ENCODE results near the gene TSPO.

TSPO gene

GRCh38 chr22:43168471-43169309, 17.3 kb downstream of the TSPO start:
- Histone ChIP-seq H3K9me2 (replicated peaks; ENCODE audit: insufficient read depth, low read length) (no peaks in the 10 kb centered on the region), H3K9me3 (replicated peaks; ENCODE audit: insufficient read depth, low read length) (no peaks in the 10 kb centered on the region), H3K79me2 (ENCODE audit: low read length) (no peaks in the 10 kb centered on the region), H3K4me1 (ENCODE audit: low read length) (no peaks in the 10 kb centered on the region), H2AFZ (ENCODE audit: low read length) (no peak overlapping the region), H3K4me2 (ENCODE audit: low read depth, low read length) (no peak overlapping the region), H3K4me3 (ENCODE audit: low read length) (no peak overlapping the region), H3K9ac (ENCODE audit: low read length) (no peak overlapping the region), H3K27me3 (replicated peaks; ENCODE audit: insufficient read depth, low read length) (no peaks in the 10 kb centered on the region), H3F3A (ENCODE audit: insufficient read depth, low read length) (no peaks in the 10 kb centered on the region; the same call in 1 of the 2 replicates), H4K20me1 (ENCODE audit: insufficient read depth, low read length) (no peaks in the 10 kb centered on the region), H3K27ac (ENCODE audit: low read length) (no peak overlapping the region), H3K36me3 (replicated peaks; ENCODE audit: insufficient read depth, low read length) (no peaks in the 10 kb centered on the region)
- DNase-seq, result no peak
- TF ChIP-seq EZH2phosphoT487 (IDR thresholded peaks at IDR 0.05; ENCODE audit: low read length), result no peak

DNA sequence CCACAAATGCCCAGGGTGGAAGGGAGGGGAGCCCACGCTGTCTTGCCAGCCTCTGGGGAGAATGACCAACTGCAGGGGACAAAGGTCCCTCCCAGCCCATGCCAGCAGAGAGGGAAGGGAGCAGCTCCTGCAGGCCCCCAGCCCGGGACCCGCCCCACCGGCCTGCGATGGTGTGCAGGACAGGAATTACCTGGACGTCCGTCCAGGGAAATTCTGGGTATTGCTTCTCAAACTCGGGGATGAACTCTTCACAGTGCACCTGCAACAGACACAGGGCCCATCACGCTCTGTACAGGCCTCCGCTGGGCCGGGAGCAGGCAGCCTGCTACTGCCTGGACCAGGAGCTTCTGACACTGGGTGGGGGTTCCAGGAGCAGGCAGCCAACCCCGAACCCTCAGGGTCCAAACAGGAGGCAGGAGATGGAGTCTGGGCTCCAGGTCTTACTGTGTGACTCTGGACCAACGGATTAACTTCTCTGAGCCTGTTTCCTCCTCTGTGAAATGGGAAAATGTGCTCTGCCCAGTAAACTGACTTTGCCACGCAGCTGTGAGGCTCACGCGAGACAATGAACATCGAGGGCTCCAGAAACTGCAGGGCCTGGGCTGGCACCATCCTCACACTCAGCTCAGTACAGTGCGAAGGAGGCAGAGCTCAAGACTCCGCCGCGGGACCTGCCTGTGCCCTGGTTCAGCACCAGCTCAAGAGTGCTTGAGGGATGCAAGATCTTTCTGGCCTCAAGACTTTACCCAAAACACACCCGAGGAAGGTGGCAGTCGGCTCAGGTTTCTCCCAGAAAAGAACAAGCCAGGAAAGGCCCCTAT, 18.2 kb downstream of the TSPO start:
- TF ChIP-seq, protein P1, sequence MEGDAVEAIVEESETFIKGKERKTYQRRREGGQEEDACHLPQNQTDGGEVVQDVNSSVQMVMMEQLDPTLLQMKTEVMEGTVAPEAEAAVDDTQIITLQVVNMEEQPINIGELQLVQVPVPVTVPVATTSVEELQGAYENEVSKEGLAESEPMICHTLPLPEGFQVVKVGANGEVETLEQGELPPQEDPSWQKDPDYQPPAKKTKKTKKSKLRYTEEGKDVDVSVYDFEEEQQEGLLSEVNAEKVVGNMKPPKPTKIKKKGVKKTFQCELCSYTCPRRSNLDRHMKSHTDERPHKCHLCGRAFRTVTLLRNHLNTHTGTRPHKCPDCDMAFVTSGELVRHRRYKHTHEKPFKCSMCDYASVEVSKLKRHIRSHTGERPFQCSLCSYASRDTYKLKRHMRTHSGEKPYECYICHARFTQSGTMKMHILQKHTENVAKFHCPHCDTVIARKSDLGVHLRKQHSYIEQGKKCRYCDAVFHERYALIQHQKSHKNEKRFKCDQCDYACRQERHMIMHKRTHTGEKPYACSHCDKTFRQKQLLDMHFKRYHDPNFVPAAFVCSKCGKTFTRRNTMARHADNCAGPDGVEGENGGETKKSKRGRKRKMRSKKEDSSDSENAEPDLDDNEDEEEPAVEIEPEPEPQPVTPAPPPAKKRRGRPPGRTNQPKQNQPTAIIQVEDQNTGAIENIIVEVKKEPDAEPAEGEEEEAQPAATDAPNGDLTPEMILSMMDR (IDR thresholded peaks at IDR 0.05; ENCODE audit: low read length), result no peak
- Histone ChIP-seq H3K36me3 (replicated peaks; ENCODE audit: insufficient read depth, low read length) (no peaks in the 10 kb centered on the region), H3K9me2 (replicated peaks; ENCODE audit: insufficient read depth, low read length) (no peaks in the 10 kb centered on the region), H3F3A (ENCODE audit: insufficient read depth, low read length) (no peaks in the 10 kb centered on the region; the same call in 1 of the 2 replicates), H4K20me1 (ENCODE audit: insufficient read depth, low read length) (no peaks in the 10 kb centered on the region), H2AFZ (ENCODE audit: low read length) (no peak overlapping the region), H3K27ac (ENCODE audit: low read length) (no peak overlapping the region), H3K9me3 (replicated peaks; ENCODE audit: insufficient read depth, low read length) (no peaks in the 10 kb centered on the region), H3K4me2 (ENCODE audit: low read depth, low read length) (no peak overlapping the region), H3K4me3 (ENCODE audit: low read length) (no peak overlapping the region), H3K79me2 (ENCODE audit: low read length) (no peaks in the 10 kb centered on the region), H3K4me1 (ENCODE audit: low read length) (no peaks in the 10 kb centered on the region), H3K9ac (ENCODE audit: low read length) (no peak overlapping the region), H3K27me3 (replicated peaks; ENCODE audit: insufficient read depth, low read length) (no peaks in the 10 kb centered on the region)
- no peak for DNase-seq

DNA sequence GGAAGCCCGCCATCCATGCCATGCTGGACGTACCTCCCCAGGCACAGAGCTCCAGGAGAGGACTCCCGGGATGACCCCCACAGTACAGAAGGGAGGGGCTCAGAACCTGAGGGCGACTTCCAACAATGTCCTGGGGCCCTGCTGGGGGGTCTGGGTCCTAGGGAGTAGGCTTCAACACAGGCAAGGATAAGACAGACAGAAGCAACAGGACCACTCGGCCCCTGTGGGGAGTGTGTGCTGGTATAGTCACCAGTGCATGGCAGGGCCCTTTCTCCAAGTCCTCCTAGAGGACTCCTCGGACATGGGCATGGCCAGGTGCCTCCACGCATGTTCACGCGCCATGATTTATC, 18.7 kb downstream of the TSPO start:
- Histone ChIP-seq H3F3A (ENCODE audit: insufficient read depth, low read length) (no peaks in the 10 kb centered on the region; the same call in 1 of the 2 replicates), H3K9me3 (replicated peaks; ENCODE audit: insufficient read depth, low read length) (no peaks in the 10 kb centered on the region), H3K79me2 (ENCODE audit: low read length) (no peaks in the 10 kb centered on the region), H3K9me2 (replicated peaks; ENCODE audit: insufficient read depth, low read length) (no peaks in the 10 kb centered on the region), H4K20me1 (ENCODE audit: insufficient read depth, low read length) (no peaks in the 10 kb centered on the region), H2AFZ (ENCODE audit: low read length) (no peak overlapping the region), H3K27me3 (replicated peaks; ENCODE audit: insufficient read depth, low read length) (no peaks in the 10 kb centered on the region), H3K4me1 (ENCODE audit: low read length) (no peaks in the 10 kb centered on the region), H3K9ac (ENCODE audit: low read length) (no peak overlapping the region), H3K27ac (ENCODE audit: low read length) (no peak overlapping the region), H3K4me3 (ENCODE audit: low read length) (no peak overlapping the region), H3K4me2 (ENCODE audit: low read depth, low read length) (no peak overlapping the region), H3K36me3 (replicated peaks; ENCODE audit: insufficient read depth, low read length) (no peaks in the 10 kb centered on the region)
- DNase-seq, result no peak
- TF ChIP-seq, protein P1 (IDR thresholded peaks at IDR 0.05; ENCODE audit: low read length), result no peak
- no peak for TF ChIP-seq EZH2phosphoT487 (IDR thresholded peaks at IDR 0.05; ENCODE audit: low read length)
- no peak for TF ChIP-seq EZH2 (optimal IDR thresholded peaks at IDR 0.05; ENCODE audit: low read depth, low read length)
